Measurements from ENCODE around the gene C20orf141. TPM values are rescaled to one million over a fixed set of nuclear protein-coding genes. Genes with fewer than 3 reads are reported as not detected.
"Not testable (repeated sequence)": the region's sequence is repeated elsewhere in the genome, so short reads cannot be mapped to it uniquely, and the experiment has no call there.

C20orf141 gene
- polyA plus RNA-seq (ENCODE audit: insufficient read length) = not detected
- long read RNA-seq, donor 1 = 0 reads
- long read RNA-seq, donor 2 = 0 reads
- long read RNA-seq, donor 3 = 0 reads
- long read RNA-seq, donor 4 = 0 reads
- long read RNA-seq, donor 5 = 0 reads
- long read RNA-seq, donor 6 = 0 reads
- long read RNA-seq, donor 7 = 0 reads
- long read RNA-seq, donor 8 = 0 reads

DNA sequence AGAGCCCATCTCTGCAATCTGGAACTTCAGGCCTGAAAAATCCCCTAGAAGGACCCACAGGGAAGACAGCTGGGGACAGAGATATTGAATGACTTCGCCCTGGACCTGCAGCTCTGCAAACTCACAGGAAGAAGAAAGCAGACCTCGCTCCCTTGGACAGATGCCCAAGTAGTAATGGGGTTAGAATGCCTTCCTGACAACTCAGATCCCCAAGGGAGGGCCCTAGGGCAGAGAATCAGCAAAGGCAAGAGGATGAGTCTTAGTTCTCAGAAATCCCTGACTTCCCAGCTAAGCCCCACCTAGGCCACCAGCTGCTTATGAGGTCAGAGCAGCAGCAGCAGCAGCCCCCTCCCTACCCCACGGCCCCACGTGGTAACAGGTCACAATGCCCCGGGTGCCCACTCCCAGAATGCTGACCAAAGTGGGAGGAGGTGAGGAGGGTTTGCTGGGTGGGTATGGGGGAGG is at the start of gene C20orf141:
Gene C20orf141, plus strand, starts transcription at position 401 of the 465 bp plus-strand sequence. CDS start 198 bp downstream, outside the sequence.
- no peak for DNase-seq

DNA sequence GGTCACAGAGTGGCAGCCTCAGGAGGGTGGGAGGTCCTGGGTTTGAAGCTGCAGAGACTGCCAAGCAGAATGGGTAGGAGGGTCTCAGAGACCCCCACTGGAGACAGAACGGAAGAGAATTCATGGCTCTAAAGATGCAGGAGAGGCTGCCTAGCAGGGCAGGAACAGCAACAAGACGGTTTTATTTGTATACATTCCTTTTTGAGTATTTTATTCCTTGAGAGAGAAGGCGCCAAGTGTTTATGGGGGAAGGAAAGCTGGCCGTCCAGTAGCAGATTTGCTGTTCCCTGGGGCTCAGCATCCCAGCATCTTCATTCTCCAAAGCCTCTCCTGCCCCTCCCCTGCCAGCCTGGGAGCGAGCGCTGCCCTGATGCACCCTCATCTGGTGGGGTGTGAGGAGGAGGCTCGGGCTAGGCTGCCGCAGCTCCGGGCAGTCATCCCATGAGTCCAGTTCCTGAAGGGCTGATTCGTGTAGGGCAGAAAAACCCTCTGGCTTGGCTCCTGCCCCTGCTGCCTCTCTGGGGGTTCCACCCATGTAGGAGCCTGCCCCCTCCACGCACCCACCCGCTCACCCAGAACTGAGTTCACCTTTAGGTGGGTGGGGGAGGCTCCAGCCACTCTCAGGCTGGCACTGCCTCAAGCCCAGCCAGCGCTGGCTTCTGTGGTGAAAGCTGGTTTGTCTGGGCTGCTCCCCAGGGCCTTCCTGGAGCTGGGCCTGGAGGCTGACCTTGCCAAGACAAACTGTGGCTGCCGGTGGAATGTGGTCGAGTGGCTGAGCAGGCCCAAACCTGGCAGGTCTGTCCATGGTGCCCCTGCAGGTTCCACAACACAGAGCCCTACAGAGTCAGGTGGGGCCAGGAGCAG is 46.8 kb upstream of the C20orf141 start:
- no peak for DNase-seq

GRCh38 chr20:2768632-2769015 is 46.2 kb upstream of the C20orf141 start:
- DNase-seq = no peak

DNA sequence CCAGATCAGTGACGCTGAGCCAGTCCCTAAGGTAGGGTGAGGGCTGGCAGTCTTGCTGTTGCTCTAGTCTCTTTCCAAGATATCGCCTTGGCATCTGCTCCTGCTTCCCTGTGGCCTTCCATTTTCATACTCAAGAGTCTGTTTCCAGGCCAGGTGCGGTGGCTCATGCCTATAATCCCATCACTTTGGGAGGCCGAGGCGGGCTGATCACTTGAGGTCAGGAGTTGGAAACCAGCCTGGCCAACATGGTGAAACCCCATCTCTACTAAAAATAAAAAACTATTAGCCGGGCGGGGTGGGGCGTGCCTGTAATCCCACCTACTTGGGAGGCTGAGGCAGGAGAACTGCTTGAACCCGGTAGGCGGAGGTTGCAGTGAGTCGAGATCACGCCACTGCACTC is 44.7 kb upstream of the C20orf141 start:
- not testable (repeated sequence) for DNase-seq

- DNase-seq = no peak
Measured at GRCh38 chr20:2771631-2772080, 43.1 kb upstream of the C20orf141 start.

- DNase-seq = no peak
Measured at GRCh38 chr20:2773812-2774211, 41.0 kb upstream of the C20orf141 start.

- DNase-seq = no peak
Measured at GRCh38 chr20:2775139-2775538, 39.6 kb upstream of the C20orf141 start.

- no peak for DNase-seq
Measured at GRCh38 chr20:2778602-2779321, 36.0 kb upstream of the C20orf141 start.

GRCh38 chr20:2780948-2781347 is 33.8 kb upstream of the C20orf141 start:
- no peak for DNase-seq

DNA sequence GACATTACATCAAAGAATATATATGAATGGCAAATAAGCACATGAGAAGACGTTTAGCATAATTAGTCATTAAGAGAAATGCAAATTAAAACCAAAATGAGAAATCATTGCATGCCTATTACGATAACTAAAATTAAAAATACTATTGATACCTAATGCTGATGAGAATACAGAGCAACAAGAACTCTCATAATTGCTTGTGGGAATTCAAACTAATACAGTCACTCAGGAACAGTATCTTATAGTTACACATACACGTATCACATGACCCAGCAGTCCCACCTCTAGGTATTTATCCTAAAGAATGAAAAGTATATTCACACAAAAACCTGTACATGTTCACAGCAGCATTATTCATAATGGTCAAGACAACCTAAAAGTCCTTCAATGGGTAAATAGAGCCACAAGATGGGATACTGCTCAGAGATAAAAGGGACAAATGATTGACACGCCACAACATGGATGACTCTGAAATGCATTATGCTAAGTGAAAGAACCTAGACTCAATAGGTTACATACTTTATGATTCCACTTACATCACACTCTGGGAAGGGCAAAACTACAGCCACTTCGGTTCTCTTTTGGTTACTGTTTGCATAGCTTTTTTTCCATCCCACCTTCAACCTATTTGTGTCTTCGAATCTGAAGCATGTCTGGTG is 30.8 kb upstream of the C20orf141 start:
- no peak for DNase-seq

- DNase-seq = no peak
Measured at GRCh38 chr20:2793471-2793870, 21.3 kb upstream of the C20orf141 start.

GRCh38 chr20:2794202-2794748 is 20.5 kb upstream of the C20orf141 start:
- no peak for DNase-seq

DNA sequence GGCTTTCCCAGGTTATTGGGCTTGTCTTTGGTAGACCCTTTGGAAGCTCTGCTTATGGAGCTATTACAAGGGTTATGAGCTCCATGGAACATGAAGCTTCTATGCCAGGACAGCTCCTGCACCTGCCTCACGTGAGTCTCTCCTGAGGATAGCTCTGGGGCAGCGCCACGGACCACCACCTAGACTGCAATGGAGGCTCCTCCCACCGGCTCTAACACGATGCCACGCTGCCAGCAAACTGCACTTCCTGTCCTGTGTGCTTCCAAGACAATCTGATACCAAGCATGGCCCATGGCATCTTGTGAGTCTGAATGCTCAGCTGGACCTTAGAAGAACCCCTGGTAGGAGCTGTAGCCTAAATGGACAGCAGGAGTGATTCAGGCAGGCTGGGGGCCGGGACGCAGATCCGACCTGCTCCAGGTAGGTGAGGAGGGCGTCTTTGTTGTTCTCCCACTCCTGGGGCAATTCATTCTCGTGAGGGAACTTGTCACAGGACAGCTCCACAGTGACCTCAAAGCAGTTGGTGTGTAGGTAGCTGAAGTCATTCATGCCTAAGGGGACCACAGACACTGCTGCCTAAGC is 19.8 kb upstream of the C20orf141 start:
- DNase-seq = no peak

DNA sequence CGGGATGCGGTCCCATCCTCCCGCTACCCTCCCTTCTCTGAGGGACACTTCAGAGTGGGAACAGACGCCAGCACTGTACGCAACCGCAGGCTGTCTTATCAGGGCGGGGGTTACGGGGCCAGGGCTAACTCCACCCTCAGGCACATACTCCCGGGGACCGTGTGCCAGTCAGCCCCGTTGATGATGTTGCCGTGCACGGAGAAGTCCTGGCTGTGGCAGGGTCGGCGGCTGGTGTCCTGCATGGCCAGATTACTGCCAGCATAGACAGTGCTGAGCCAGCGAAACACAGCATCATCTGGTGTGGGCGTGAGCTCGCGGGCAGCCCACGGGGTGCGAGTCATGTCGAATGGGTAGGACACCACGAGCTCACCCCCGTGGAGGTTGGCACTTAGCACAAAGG is 19.3 kb upstream of the C20orf141 start:
- DNase-seq = no peak

DNA sequence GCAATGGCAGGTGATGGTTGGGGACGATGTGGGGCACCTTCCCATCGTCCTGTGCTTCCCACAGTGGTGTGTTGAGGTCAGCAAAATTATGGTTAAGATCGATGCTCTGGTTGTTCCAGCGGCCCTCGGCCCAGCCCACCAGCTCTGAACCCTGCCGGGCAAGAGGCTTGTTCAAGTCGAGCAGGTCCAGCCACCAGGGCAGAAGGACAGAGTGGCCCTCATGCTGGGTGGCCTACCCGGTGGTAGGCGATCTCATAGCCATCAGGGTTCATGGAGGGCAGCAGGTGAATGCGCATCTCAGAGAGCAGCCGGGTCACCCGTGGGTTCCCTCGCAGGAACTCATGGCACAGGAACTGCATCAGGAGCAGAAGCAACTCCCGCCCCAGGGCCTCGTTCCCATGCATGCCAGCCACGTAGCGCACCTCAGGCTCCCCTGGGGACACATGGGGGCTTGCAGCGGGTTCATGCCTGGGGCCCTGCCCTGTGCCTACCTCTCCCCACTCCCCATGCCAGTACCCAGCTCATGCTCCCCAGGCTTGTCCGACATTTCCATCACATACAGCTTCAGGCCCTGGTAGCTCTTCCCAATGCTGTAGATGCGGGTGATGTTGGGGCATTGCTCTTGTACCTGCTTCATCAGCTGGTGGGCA is 18.7 kb upstream of the C20orf141 start:
- no peak for DNase-seq

DNA sequence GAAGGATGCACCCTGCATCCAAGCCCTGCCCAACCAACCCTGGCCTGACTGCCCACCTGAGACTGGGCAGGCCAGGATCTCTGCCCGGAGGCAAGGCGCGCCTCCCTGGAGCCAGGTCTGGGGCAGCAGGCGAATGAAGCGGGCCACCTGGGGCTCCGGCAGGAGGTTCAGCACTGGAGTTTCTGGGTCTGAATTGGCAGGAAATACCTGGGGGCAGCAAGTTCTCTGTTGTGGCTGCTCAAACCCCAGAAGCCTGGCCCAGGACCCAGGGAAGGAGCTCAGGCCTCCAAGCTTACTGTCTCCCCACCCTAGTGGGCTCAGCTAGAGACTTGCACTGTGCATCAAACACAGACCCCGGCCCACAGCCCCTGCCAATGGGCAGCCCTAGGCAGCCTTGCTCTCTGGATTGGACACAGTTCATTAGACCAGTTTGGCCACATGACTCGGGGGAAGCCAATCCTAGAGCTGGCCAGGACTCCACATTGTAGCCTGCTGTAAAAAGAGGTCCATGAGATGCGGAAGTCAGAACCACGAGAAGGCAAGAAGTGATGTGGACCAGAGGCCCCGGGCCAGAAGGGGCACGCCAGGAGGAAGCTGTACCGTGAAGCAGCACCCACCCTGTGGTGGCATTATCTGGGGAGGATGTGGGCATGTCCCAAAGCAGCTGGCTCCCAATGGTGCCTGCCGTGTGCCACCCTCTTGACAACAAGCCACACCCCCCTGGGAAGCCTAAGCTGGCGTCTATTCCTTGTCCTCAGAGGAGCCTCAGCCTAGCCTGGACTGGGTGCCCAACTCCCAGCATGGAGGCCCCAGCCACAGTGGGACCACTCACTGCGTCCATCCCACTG is 17.4 kb upstream of the C20orf141 start:
- DNase-seq = no peak

GRCh38 chr20:2798095-2798805 is 16.5 kb upstream of the C20orf141 start:
- no peak for DNase-seq

DNA sequence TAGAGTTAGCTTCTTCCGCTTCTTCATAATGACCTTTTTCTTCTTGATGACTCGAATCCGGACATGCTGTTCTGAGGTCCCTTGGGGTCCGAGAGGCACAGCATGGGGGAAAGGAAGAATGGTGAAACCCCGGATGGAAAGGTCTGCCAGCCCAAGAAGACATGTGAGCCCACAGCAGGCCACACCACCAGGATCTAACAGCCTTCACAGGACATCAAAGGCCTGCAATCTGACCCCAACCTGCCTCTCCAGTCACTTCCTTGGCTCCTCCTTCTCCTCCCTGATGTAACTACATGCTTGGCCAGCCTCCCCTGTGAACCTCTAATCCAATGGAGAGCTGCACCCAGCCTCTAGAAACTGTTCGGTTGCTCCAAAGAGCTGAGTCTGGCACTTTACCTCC is 16.0 kb upstream of the C20orf141 start:
- DNase-seq = no peak

GRCh38 chr20:2799271-2799670 is 15.5 kb upstream of the C20orf141 start:
- DNase-seq = no peak

Measured in left kidney (tissue), 8 donors.